ENCODE data around the gene GHSR. TPM values are rescaled to one million over a fixed set of nuclear protein-coding genes. Genes with fewer than 3 reads are reported as not detected.

Gene GHSR
- total and polyA plus RNA-seq, 5 donors: not detected

DNA sequence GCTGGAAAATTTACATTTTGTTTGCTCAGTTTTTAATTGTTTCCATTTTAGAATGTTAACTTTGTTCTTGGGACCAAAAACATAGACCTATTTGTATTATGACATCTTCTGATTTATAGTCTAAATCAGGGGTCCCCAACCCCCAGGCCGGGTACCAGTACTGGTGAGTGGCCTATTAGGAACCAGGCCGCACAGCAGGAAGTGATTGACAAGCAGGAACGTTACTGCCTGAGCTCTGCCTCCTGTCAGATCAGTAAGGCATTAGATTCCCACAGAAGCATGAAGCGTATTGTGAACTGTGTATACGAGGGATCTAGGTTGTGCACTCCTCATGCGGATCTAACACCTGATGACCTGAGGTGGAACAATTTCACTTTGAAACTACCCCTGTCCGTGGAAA lies 51.9 kb downstream of the GHSR start:
- H3K4me3 ChIP-seq (ENCODE audit: low read length): no peak overlapping the region
- ATAC-seq: no peak
- WGBS: 85% methylated on average over 7 of the region's 7 CpGs
- no peak overlapping the region for H3K27ac ChIP-seq (ENCODE audit: low read length)
- no peaks in the 10 kb centered on the region for H3K4me1 ChIP-seq (ENCODE audit: control insufficient read depth, insufficient read depth, low read length)
- intact Hi-C loops (cut with DNase I): no loop called here
- no peaks in the 10 kb centered on the region for H3K27me3 ChIP-seq (ENCODE audit: control insufficient read depth, insufficient read depth)
- no peaks in the 10 kb centered on the region for H3K9me3 ChIP-seq (ENCODE audit: control insufficient read depth, low read length)
- no peak for DNase-seq

- Histone ChIP-seq H3K4me1 (ENCODE audit: control insufficient read depth, insufficient read depth, low read length) (no peaks in the 10 kb centered on the region), H3K4me3 (ENCODE audit: low read length) (no peak overlapping the region), H3K27ac (ENCODE audit: low read length) (no peak overlapping the region), H3K27me3 (ENCODE audit: control insufficient read depth, insufficient read depth) (no peaks in the 10 kb centered on the region), H3K9me3 (ENCODE audit: control insufficient read depth, low read length) (no peaks in the 10 kb centered on the region)
- WGBS: 98% methylated on average over 2 of the region's 2 CpGs
- DNase-seq: no peak
- intact Hi-C loops (cut with DNase I): no loop called here
- no peak for ATAC-seq
Observed at GRCh38 chr3:172394692-172395091, 53.6 kb downstream of the GHSR start.

Other genes starting within 250 kb of the GHSR start
- gene TNFSF10, start 75.0 kb upstream of the GHSR start, total RNA-seq: 10 to 100 TPM in 3 of 4 donors, 1 to 10 TPM in 1; 9.6 to 23.0 (median 13.3) TPM
- gene TNFSF10, start 75.0 kb upstream of the GHSR start, polyA plus RNA-seq: 21.2 TPM

All from right cardiac atrium (tissue), 5 donors.